GM13977 (cell line): ENCODE results near the gene WWOX.

ENCODE experiments used
- DNase-seq: peaks from one replicate; pipeline ENCODE4 v3.0.0; 2012; ENCODE audit warnings: low spot score
- CTCF ChIP-seq: IDR thresholded peaks from 2 replicates; pipeline ENCODE4 v1.5.1; 2012; ENCODE audit warnings: mild to moderate bottlenecking, control low read depth; ENCODE audit not compliant: insufficient read depth; ENCODE audit errors: extremely low read depth, missing control alignments
- in situ Hi-C: fragments of 300-500 bp; cut with MboI; formaldehyde crosslinking; loops from one replicate; pipeline ENCODE4 v1.12.0; 2022; ENCODE audit warnings: low sequenced_read_pairs, low pct_unique_long_range_greater_than_20kb, mixed read lengths, inconsistent platforms; ENCODE audit not compliant: unreplicated experiment

WWOX gene

GRCh38 chr16:79171504-79171903, 1072.0 kb downstream of the WWOX start:
- no peak for TF ChIP-seq CTCF
- no peak for DNase-seq
- in situ Hi-C loops = no loop called here

GRCh38 chr16:79171931-79172705, 1072.7 kb downstream of the WWOX start:
- TF ChIP-seq CTCF = no peak
- no peak for DNase-seq
- in situ Hi-C loops = no loop called here

- no peak for TF ChIP-seq CTCF
- in situ Hi-C loops = no loop called here
- DNase-seq = no peak
Observed at GRCh38 chr16:79172976-79173500, 1073.6 kb downstream of the WWOX start.

GRCh38 chr16:79173919-79174318, 1074.5 kb downstream of the WWOX start:
- no peak for TF ChIP-seq CTCF
- in situ Hi-C loops = no loop called here

GRCh38 chr16:79175286-79176057, 1076.0 kb downstream of the WWOX start:
- no peak for DNase-seq
- no peak for TF ChIP-seq CTCF
- in situ Hi-C loops = no loop called here

More at GRCh38 chr16:79173919-79174318, 1074.5 kb downstream of the WWOX start:
- DNase-seq = no peak

GRCh38 chr16:79177018-79177417, 1077.6 kb downstream of the WWOX start:
- no peak for DNase-seq
- TF ChIP-seq CTCF = no peak
- in situ Hi-C loops = no loop called here
